Uterus (tissue), 4 donors: ENCODE results near the gene NPL. TPM values are rescaled to one million over a fixed set of nuclear protein-coding genes. Genes with fewer than 3 reads are reported as not detected.

Experiments
- DNase-seq, 2 donors: peaks; one replicate each; pipeline ENCODE4 v3.0.0-alpha.2; 2019 to 2020
- H3K27ac ChIP-seq, 2 donors: fragments of 200-600 bp; sonication (generic); 1 replicate in 1 of 2; 2 replicates in 1 of 2; pipeline ENCODE4 v1.5.1; 2016 to 2018
- H3K27me3 ChIP-seq, 2 donors: fragments of 200-600 bp; sonication (generic); one replicate each; pipeline ENCODE4 v1.5.1; 2018 to 2019; ENCODE audit warnings: control low read depth in 1 of 2
- H3K36me3 ChIP-seq, 2 donors: fragments of 200-600 bp; sonication (generic); one replicate each; pipeline ENCODE4 v1.5.1; 2019; ENCODE audit warnings: control low read depth in 1 of 2
- H3K4me1 ChIP-seq, 2 donors: fragments of 200-600 bp; sonication (generic); one replicate each; pipeline ENCODE4 v1.5.1; 2018 to 2019; ENCODE audit warnings: control low read depth in 1 of 2
- H3K4me3 ChIP-seq, 2 donors: fragments of 200-600 bp; sonication (generic); 1 replicate in 1 of 2; 2 replicates in 1 of 2; pipeline ENCODE4 v1.5.1; 2018 to 2019; ENCODE audit warnings: mild to moderate bottlenecking in 1 of 2
- H3K9me3 ChIP-seq, 2 donors: fragments of 200-600 bp; sonication (generic); one replicate each; pipeline ENCODE4 v1.5.1; 2019; ENCODE audit warnings: control low read depth in 1 of 2
- POLR2A ChIP-seq, 2 donors: fragments of 450-650 bp; IDR thresholded peaks; one replicate each; pipeline ENCODE4 v1.6.1; 2016; ENCODE audit warnings: antibody characterized with exemption in 2 of 2, mild to moderate bottlenecking in 1 of 2, moderate library complexity in 1 of 2
- intact Hi-C: fragments of 100-400 bp; cut with DNase I; formaldehyde crosslinking; loops from one replicate; pipeline ENCODE4 v1.15.1; 2023; ENCODE audit warnings: low total_unique reads
- total RNA-seq, 4 donors: library from RNA; depleted of rRNA in 3 of 4; stranded (reverse); fragments of >200 nt in 3 of 4; gene quantifications; one replicate each; pipeline versions ENCODE4 v1.1.0 to v1.2.4, GENCODE V29; 2014 to 2023
- TF ChIP-seq, protein P1 (sequence below), 4 experiments: fragments of 200-600 bp in 2 of 4; fragments of 450-650 bp in 2 of 4; sonication (generic) in 2 of 4; IDR thresholded peaks; one replicate each; pipeline ENCODE4 v1.5.1; 2016 to 2019; ENCODE audit warnings: antibody characterized with exemption in 4 of 4, mild to moderate bottlenecking in 2 of 4, moderate library complexity in 1 of 4
- donor health status: DM: yes; HTN: yes; CAD: no.

The NPL gene, protein sequence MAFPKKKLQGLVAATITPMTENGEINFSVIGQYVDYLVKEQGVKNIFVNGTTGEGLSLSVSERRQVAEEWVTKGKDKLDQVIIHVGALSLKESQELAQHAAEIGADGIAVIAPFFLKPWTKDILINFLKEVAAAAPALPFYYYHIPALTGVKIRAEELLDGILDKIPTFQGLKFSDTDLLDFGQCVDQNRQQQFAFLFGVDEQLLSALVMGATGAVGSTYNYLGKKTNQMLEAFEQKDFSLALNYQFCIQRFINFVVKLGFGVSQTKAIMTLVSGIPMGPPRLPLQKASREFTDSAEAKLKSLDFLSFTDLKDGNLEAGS
- 1 to 10 TPM in 2 of 4 donors, under 1 TPM in 2; 0.29 to 9.9 (median 4.4) TPM for total RNA-seq

DNA sequence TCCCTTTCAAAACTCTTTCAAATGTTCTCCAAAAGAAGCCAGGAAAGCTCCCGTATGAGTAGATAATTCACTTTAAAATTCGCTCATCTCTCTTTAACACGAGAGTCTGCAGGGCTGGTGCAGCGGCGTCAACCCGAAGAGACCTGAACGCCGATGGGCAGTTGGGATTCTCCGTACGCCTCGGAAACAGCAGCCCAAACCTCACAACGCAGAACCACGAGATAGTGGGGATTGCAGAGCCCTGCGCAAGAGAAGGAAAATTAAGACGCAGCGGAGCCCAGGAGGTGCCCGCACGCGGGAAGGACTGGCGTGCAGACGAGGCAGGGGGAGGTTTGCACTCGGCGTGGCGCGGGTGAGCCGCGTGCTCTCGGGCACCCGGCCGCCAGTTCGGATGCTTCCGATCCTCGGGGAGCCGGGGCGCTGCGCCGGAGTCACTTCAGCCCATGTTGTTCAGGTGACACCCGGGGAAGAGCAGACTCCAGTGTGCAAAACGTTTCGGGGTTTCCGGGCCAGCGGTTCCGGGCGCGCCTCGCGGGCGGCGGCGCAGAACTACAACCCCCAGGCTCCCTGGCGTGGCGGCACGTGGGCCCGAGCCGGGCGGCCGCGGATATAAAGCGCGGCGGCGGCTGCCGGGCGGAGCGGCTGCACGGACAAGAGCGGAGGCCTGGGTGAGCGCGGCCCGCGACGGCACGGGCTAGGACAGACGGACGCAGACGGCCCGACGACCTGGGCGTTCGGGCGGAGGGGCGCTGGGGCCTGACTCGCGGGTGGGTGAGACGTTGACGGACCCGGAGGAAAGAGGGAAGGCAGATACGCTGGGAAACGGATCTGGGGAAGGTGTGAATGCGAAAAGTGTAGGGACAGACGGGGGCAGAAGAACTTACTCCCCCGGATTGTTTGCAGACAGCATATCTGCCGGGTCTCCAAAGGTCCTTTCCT, at the start of gene NPL:
NPL (plus strand) TSS at position 636 of the 939 bp plus-strand sequence. CDS start 4,599 bp downstream, outside the sequence.
- H3K36me3 ChIP-seq = no peaks in the 10 kb centered on the region
- peak; percentile 75 to 84 for TF ChIP-seq POLR2A (IDR thresholded peaks at IDR 0.05)
- TF ChIP-seq, protein P1, sequence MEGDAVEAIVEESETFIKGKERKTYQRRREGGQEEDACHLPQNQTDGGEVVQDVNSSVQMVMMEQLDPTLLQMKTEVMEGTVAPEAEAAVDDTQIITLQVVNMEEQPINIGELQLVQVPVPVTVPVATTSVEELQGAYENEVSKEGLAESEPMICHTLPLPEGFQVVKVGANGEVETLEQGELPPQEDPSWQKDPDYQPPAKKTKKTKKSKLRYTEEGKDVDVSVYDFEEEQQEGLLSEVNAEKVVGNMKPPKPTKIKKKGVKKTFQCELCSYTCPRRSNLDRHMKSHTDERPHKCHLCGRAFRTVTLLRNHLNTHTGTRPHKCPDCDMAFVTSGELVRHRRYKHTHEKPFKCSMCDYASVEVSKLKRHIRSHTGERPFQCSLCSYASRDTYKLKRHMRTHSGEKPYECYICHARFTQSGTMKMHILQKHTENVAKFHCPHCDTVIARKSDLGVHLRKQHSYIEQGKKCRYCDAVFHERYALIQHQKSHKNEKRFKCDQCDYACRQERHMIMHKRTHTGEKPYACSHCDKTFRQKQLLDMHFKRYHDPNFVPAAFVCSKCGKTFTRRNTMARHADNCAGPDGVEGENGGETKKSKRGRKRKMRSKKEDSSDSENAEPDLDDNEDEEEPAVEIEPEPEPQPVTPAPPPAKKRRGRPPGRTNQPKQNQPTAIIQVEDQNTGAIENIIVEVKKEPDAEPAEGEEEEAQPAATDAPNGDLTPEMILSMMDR (IDR thresholded peaks at IDR 0.05) = peak in 2 of 4 experiments; percentile 6 to 11
- no peaks in the 10 kb centered on the region for H3K27me3 ChIP-seq
- peak within 1 kb of the TSS; percentile 60 to 73 for H3K4me3 ChIP-seq
- peak; percentile 67 to 83 for DNase-seq
- peak within 1 kb of the TSS; percentile 54 to 71 for H3K27ac ChIP-seq
- intact Hi-C loops = loop anchor here (10.0 kb wide), 1 partner anchor 705 kb away; no protein-coding TSS in a partner anchor
- no peaks in the 10 kb centered on the region for H3K4me1 ChIP-seq
- H3K9me3 ChIP-seq = no peaks in the 10 kb centered on the region

DNA sequence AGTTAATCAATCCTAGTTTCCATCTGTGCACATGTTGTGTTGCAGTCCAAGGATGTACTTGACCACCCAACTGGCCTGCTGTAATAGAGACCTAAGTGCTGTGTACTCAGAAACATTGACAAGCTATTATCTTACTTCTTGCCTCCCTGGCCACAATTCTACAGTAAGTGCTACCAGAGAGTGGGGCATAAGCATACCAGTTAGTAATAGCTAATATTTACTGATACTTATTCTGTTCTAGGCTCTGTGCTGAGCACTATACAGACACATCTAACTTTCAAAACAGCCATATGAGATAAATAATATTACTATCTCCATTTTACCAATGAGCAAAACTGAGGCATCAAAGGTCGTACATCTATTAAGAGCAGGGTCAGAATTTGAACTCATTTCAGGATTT, 49.5 kb upstream of the NPL start:
- H3K36me3 ChIP-seq = no peaks in the 10 kb centered on the region
- intact Hi-C loops = no loop called here
- no peaks in the 10 kb centered on the region for H3K4me1 ChIP-seq
- no peak for DNase-seq
- TF ChIP-seq POLR2A (IDR thresholded peaks at IDR 0.05) = no peak
- TF ChIP-seq, protein P1 (IDR thresholded peaks at IDR 0.05) = no peak
- H3K27ac ChIP-seq = no peak overlapping the region
- no peak overlapping the region for H3K4me3 ChIP-seq
- no peaks in the 10 kb centered on the region for H3K9me3 ChIP-seq
- no peaks in the 10 kb centered on the region for H3K27me3 ChIP-seq

DNA sequence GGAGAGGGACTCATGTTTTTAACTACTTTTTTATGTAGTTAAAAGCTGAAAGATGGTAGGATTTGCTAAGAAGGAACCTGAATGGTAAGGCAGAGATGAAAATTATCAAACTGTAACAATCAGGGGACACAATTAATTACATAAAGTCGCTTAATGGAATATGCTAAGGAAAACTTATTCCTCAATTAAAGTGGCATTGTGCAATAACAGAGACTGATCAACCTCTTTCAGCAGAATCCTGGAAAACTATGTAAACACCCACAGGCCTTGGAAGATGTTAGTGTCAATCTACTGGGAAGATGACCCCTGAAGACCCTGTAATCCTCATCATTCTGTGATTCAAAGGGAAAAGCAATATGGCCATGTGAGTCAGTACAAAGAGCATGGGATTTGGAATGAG, 46.8 kb upstream of the NPL start:
- no peak overlapping the region for H3K4me3 ChIP-seq
- TF ChIP-seq, protein P1 (IDR thresholded peaks at IDR 0.05) = no peak
- TF ChIP-seq POLR2A (IDR thresholded peaks at IDR 0.05) = no peak
- no peak for DNase-seq
- no peaks in the 10 kb centered on the region for H3K9me3 ChIP-seq
- intact Hi-C loops = no loop called here
- no peaks in the 10 kb centered on the region for H3K36me3 ChIP-seq
- H3K27me3 ChIP-seq = no peaks in the 10 kb centered on the region
- H3K27ac ChIP-seq = no peak overlapping the region
- no peaks in the 10 kb centered on the region for H3K4me1 ChIP-seq

DNA sequence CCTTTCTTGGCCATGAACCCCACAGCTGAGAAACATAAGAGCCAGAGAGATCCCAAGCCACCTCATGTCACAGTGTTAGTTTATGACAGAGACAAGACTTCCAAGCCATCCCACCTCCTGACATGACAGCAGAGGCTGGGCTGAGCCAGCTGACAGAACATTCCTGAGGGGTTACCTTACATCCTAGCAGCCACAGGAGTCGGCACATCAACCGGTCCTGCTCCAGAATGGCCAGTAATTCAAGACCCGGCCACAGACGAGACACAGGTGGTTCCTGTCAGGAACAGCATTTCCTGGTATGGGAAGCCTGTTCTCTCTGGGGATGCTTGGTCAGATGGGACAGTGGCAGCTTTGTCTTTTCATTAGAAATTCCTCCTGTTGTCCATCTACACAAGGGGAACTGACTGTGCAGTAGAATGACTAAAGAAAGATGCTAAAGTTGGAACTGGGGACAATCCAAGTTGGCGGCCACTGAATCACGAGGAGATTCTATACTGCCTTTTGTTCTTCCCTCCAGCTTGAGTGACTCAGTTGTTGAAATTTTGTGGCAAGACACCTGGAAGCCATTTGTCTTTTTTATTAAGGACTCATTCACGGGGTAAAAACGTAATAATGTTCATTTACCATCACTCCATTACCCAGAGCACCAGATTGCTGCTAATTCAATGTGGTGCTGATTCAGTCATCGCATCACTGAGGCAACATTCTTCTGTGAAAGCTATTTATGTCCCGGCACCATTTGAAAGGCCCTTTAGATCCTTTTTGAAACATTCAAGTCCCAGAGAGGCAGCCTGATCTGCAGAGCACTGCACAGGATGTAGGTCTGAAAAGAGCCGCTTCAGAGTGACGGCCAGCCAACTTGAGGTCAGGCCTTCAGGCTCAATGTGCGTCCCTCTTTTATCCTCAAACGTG, 37.2 kb upstream of the NPL start:
- intact Hi-C loops = no loop called here
- H3K36me3 ChIP-seq = no peaks in the 10 kb centered on the region
- no peaks in the 10 kb centered on the region for H3K4me1 ChIP-seq
- H3K4me3 ChIP-seq = no peak overlapping the region
- no peaks in the 10 kb centered on the region for H3K9me3 ChIP-seq
- DNase-seq = peak in 1 of 2 donors; percentile 19
- H3K27ac ChIP-seq = no peak overlapping the region
- no peaks in the 10 kb centered on the region for H3K27me3 ChIP-seq
- TF ChIP-seq, protein P1 (IDR thresholded peaks at IDR 0.05) = no peak
- TF ChIP-seq POLR2A (IDR thresholded peaks at IDR 0.05) = no peak
